ENCODE results near the gene MFN1. TPM values are rescaled to one million over a fixed set of nuclear protein-coding genes. Genes with fewer than 3 reads are reported as not detected.

MFN1 gene
- total RNA-seq, 1 donor from 2014 or later, result 42.3 TPM

GRCh38 chr3:179425075-179425474, 77.6 kb downstream of the MFN1 start:
- Mint-ChIP-seq H3K27me3 (no peaks in the 10 kb centered on the region), H3K4me3 (no peak overlapping the region), H3K36me3 (no peaks in the 10 kb centered on the region), H3K27ac (no peak overlapping the region), H3K9me3 (no peaks in the 10 kb centered on the region), H3K4me1 (ENCODE audit: unreplicated experiment) (no peaks in the 10 kb centered on the region)
- no peak for DNase-seq (ENCODE audit: extremely low spot score, unreplicated experiment)
- no peak for TF ChIP-seq CTCF (conservative IDR thresholded peaks at IDR 0.05)

DNA sequence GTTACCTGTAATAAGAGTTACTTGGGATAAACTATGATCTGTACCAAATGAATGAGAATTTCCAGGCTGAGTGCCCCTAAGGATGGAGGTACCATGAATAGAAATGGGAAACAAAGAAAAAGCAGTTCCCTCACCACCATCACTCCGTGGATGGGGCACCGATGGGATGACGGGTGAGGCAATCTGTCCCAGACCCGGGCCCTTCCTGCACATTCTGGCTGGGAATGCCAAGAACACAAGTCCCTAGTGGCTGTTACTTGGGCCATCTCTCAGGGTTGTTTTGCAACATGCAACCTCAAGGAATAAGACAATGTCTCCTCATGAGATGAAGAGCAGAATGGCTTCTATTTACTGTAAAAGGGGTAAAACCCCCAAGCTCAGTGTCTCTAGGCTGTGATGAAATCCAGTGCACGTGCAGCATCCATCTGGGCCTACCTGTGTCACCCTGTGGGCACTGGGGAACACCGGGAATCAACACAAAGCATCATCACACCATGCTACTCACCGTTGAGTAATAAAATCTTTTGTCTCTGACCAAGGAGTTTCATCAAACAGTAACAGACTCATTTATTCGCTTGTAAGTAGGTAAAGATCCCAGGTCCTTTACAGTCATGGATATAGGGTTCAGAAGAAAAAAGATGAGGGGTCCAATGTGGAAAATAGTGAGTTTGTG, 81.5 kb downstream of the MFN1 start:
- no peak overlapping the region for H3K4me3 Mint-ChIP-seq
- H3K27me3 Mint-ChIP-seq, result no peaks in the 10 kb centered on the region
- peaks cover 13% of the 10 kb centered on the region for H3K4me1 Mint-ChIP-seq (ENCODE audit: unreplicated experiment)
- H3K36me3 Mint-ChIP-seq, result no peaks in the 10 kb centered on the region
- no peak for TF ChIP-seq CTCF (conservative IDR thresholded peaks at IDR 0.05)
- no peaks in the 10 kb centered on the region for H3K9me3 Mint-ChIP-seq
- no peak for DNase-seq (ENCODE audit: extremely low spot score, unreplicated experiment)
- H3K27ac Mint-ChIP-seq, result no peak overlapping the region

- H3K4me3 Mint-ChIP-seq, result no peak overlapping the region
- no peaks in the 10 kb centered on the region for H3K9me3 Mint-ChIP-seq
Observed at GRCh38 chr3:179430277-179430870, 82.9 kb downstream of the MFN1 start.

GRCh38 chr3:179432021-179432420, 84.5 kb downstream of the MFN1 start:
- Mint-ChIP-seq H3K36me3 (no peaks in the 10 kb centered on the region), H3K27ac (no peak overlapping the region), H3K4me3 (no peak overlapping the region), H3K9me3 (no peaks in the 10 kb centered on the region), H3K4me1 (ENCODE audit: unreplicated experiment) (peaks cover 14% of the 10 kb centered on the region), H3K27me3 (no peaks in the 10 kb centered on the region)
- DNase-seq (ENCODE audit: extremely low spot score, unreplicated experiment), result no peak
- TF ChIP-seq CTCF (conservative IDR thresholded peaks at IDR 0.05), result no peak

More at GRCh38 chr3:179430277-179430870, 82.9 kb downstream of the MFN1 start:
- TF ChIP-seq CTCF (conservative IDR thresholded peaks at IDR 0.05), result no peak
- Mint-ChIP-seq H3K36me3 (no peaks in the 10 kb centered on the region), H3K27ac (no peak overlapping the region), H3K27me3 (no peaks in the 10 kb centered on the region), H3K4me1 (ENCODE audit: unreplicated experiment) (peaks cover 14% of the 10 kb centered on the region)
- no peak for DNase-seq (ENCODE audit: extremely low spot score, unreplicated experiment)

DNA sequence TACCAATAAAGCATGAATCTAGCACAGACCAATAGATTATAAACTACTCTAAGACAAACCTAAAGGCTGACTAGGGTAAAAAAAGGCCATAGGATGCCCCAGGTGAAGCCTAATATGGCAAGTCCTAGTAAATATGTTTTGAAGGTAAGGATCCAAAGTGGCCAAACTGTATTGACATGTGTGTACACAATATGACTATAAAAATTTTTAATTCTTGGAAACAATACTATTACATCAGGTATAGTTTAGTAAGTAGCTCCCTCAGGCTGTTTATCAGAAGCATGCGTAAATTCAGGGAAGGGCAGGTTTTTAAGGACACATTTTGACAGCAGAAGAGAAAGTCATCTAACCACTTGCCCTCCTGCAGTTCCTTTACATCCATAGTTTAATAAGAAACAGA, 84.9 kb downstream of the MFN1 start:
- Mint-ChIP-seq H3K9me3 (no peaks in the 10 kb centered on the region), H3K36me3 (no peaks in the 10 kb centered on the region), H3K27ac (no peak overlapping the region), H3K27me3 (no peaks in the 10 kb centered on the region), H3K4me1 (ENCODE audit: unreplicated experiment) (peaks cover 14% of the 10 kb centered on the region), H3K4me3 (no peak overlapping the region)
- DNase-seq (ENCODE audit: extremely low spot score, unreplicated experiment), result no peak
- TF ChIP-seq CTCF (conservative IDR thresholded peaks at IDR 0.05), result no peak
